ENCODE results near the gene DPYSL5. TPM values are rescaled to one million over a fixed set of nuclear protein-coding genes. Genes with fewer than 3 reads are reported as not detected.

DPYSL5 gene
- total and polyA plus RNA-seq, 2 of the 13 experiments (the other 11 are each of a cell fraction or from before 2014, with no cell fraction given), result 0.15 TPM; not detected in 1

DNA sequence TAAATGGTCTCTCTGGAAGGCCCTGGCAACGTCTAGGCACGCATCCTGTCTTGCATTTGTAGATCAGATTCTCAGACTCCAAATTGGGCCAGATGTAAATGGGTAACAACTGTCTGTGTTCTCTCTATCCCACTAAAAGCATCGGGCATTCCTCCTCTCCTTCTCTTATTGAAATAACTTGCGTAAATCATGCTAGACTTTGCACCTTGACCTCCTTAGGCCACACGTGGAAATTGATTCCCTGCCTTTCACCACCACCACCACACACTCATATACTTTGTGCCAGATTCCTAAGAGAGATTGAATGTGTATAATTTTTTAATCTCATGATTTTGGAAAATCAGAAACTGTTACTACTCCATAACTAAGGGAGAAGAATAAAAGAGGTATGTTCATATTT, 143.8 kb downstream of the DPYSL5 start (continued):
- TF ChIP-seq MLX (CRISPR knock-in tag; IDR thresholded peaks at IDR 0.05), result no peak
- no peak for TF ChIP-seq ZNF274 (CRISPR knock-in tag; IDR thresholded peaks at IDR 0.05)
- no peak for TF ChIP-seq ZKSCAN5 (CRISPR knock-in tag; IDR thresholded peaks at IDR 0.05)
- no peak for TF ChIP-seq ZNF292 (CRISPR knock-in tag; IDR thresholded peaks at IDR 0.05; ENCODE audit: borderline replicate concordance, low read depth)
- TF ChIP-seq RFXANK (CRISPR knock-in tag; IDR thresholded peaks at IDR 0.05), result no peak
- no peak for TF ChIP-seq FIP1L1 (IDR thresholded peaks at IDR 0.05; ENCODE audit: borderline replicate concordance, insufficient read depth, low read depth, low read length)
- no peak for TF ChIP-seq ZNF430 (CRISPR knock-in tag; IDR thresholded peaks at IDR 0.05)
- no peak for TF ChIP-seq TOE1 (CRISPR knock-in tag; IDR thresholded peaks at IDR 0.05)
- no peak for TF ChIP-seq REST (IDR thresholded peaks at IDR 0.05; ENCODE audit: borderline replicate concordance in 1 of 2, low read depth in 1 of 2, low read length in 2 of 2)
- no peak for TF ChIP-seq ZNF549 (CRISPR knock-in tag; IDR thresholded peaks at IDR 0.05)
- no peak for TF ChIP-seq CBFB (CRISPR knock-in tag; IDR thresholded peaks at IDR 0.05)
- no peak for TF ChIP-seq NFATC3 (CRISPR knock-in tag; IDR thresholded peaks at IDR 0.05)
- TF ChIP-seq, protein P1, sequence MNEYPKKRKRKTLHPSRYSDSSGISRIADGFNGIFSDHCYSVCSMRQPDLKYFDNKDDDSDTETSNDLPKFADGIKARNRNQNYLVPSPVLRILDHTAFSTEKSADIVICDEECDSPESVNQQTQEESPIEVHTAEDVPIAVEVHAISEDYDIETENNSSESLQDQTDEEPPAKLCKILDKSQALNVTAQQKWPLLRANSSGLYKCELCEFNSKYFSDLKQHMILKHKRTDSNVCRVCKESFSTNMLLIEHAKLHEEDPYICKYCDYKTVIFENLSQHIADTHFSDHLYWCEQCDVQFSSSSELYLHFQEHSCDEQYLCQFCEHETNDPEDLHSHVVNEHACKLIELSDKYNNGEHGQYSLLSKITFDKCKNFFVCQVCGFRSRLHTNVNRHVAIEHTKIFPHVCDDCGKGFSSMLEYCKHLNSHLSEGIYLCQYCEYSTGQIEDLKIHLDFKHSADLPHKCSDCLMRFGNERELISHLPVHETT (CRISPR knock-in tag; conservative IDR thresholded peaks at IDR 0.05), result no peak
- TF ChIP-seq TBL1XR1 (IDR thresholded peaks at IDR 0.05; ENCODE audit: borderline replicate concordance, low read length, partially characterized antibody), result no peak
- no peak for TF ChIP-seq XBP1 (CRISPR knock-in tag; IDR thresholded peaks at IDR 0.05)
- no peak for TF ChIP-seq ZSCAN20 (CRISPR knock-in tag; IDR thresholded peaks at IDR 0.05; ENCODE audit: borderline replicate concordance)
- no peak for TF ChIP-seq YEATS2 (CRISPR knock-in tag; IDR thresholded peaks at IDR 0.05; ENCODE audit: borderline replicate concordance)
- TF ChIP-seq HNF4G (IDR thresholded peaks at IDR 0.05; ENCODE audit: borderline replicate concordance, low read depth, low read length), result peak; percentile 72
- TF ChIP-seq HNF4G (CRISPR knock-in tag; IDR thresholded peaks at IDR 0.05; ENCODE audit: borderline replicate concordance, low read depth), result no peak
- no peak for TF ChIP-seq RBM39 (IDR thresholded peaks at IDR 0.05; ENCODE audit: low read depth, low read length, poor library complexity, severe bottlenecking)
- peak; percentile 30; the same call in 1 of the 2 replicates for TF ChIP-seq HDAC1 (CRISPR knock-in tag; IDR thresholded peaks at IDR 0.05)
- no peak for TF ChIP-seq ZNF678 (CRISPR knock-in tag; IDR thresholded peaks at IDR 0.05)
- no peak for TF ChIP-seq ZNF543 (CRISPR knock-in tag; IDR thresholded peaks at IDR 0.05)
- TF ChIP-seq RXRA (CRISPR knock-in tag; IDR thresholded peaks at IDR 0.05), result no peak
- no peak for TF ChIP-seq JUNB (CRISPR knock-in tag; IDR thresholded peaks at IDR 0.05; ENCODE audit: borderline replicate concordance)
- peak; percentile 46; the same call in 1 of the 2 replicates for TF ChIP-seq MAX (IDR thresholded peaks at IDR 0.05)
- no peak for TF ChIP-seq ZNF589 (CRISPR knock-in tag; conservative IDR thresholded peaks at IDR 0.05)
- no peak for TF ChIP-seq KMT2B (CRISPR knock-in tag; IDR thresholded peaks at IDR 0.05)
- TF ChIP-seq ZNF879 (CRISPR knock-in tag; IDR thresholded peaks at IDR 0.05), result no peak

All from HepG2 (cell line).